Activated gamma-delta T cell (primary cell): ENCODE data around the gene DPP6.

Source experiments
- DNase-seq: peaks from one replicate; lab custom pipeline; 2025; lab: John Stamatoyannopoulos, UW

DPP6 gene

DNA sequence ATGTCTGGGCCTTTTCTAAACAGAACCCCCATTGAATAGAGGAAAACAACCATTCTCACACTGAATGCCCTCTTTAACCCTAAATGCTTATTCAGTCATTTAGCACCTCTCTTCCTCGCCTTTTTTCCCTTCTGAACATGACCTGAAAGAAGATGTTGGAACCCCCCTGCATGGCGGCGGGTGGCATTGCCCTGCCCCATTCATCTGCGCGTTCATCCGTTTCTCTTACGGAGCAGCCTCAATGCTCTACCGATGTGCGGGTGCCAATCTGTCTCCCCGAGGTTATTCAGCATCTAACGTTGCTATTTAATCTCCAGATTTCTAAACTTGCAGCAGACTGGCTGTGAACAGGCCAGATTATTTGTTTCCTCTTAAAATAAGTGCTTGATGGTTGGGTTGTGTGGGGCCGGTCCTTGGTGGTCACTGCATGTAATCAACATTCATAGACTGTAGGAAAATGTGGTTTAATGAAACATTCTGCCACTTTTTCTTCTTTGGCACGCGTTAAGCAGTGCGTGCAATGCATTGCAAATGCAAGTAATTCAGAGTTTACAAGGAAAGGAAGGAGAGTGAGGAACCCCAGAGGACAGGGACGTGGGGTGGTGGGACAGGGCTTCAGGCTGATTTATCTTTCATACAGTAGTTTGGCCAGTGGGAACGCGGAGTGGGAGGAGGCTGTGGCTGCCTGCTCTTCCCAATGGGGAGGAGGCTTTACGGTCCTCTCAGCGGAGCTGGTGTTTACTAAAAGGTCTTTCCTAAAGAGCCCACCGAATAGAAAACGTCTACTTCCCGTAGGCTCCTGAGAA lies 286.7 kb downstream of the DPP6 start:
- no peak for DNase-seq

DNA sequence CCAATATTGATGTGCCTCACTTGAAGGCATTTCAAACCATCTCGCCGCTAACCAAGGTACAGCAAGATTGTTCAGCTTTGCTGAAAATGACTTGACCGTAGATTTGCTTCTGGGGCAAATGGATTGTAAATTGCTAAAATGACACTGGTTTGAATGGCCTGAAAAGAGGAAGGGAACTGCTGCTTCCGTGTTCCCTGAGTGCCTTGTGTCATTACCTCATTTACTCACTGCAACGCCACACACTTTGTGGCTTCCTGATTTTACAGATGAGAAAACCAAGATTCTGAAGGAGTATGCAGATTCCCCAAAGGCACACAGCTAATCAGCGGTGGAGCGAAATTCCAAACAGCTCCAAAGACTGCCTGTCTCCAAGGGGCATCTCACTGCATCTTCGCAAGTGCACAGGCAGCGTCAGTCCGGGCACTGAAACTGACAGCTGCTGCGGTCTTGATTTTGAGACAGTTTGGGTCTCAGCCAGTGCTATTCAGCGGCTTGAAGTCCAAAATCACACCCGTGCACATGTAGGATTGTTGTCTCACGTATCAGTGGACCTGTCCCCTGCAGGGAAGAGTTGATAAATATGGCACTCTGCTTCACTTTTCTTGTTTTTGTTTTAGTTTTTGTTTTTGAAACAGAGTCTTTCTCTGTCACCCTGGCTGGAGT lies 290.9 kb downstream of the DPP6 start:
- no peak for DNase-seq

DNA sequence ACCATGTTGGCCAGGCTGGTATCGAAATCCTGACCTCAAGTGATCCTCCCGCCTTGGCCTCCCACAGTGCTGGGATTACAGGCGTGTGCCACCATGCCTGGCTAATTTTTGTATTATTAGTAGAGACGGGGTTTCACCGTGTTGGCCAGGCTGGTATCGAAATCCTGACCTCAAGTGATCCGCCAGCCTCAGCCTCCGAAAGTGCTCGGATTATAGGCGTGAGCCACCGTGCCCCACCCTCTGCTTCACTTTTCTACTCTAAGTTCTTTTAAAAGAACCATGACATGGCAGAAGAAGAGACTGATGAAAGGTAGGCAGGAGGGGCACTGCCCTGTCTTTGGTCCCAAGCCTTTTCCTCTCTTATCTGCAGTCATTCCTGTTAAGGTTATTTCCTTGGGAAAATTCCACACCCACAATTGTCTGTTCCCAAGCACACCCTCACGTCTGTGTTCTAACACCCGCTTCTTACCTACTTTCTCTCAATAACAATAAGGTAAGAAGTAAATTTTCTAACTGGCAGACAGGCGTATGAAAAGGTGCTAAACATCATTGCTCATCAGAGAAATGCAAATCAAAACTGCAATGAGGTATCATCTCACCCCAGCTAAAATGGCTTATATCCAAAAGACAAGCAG lies 291.7 kb downstream of the DPP6 start:
- no peak for DNase-seq

DNA sequence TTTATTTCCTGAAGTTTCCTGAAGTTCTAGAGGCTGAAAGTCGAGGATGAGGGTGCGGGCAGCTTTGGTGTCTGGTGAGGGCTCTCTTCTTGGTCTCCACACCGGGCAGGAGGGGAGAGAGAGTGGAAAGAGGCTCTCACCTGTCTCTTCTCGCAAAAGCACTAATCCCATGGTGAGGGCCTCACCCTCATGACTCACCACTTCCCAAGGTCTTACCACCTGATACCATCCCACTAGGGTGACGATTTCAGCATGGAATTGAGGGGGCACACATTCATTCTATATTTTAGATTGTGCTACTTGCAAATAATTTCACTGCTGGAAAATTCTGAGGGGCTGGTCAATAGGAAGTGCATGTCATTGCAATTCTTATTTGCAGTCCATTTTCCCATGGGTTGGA lies 292.9 kb downstream of the DPP6 start:
- DNase-seq: no peak

DNA sequence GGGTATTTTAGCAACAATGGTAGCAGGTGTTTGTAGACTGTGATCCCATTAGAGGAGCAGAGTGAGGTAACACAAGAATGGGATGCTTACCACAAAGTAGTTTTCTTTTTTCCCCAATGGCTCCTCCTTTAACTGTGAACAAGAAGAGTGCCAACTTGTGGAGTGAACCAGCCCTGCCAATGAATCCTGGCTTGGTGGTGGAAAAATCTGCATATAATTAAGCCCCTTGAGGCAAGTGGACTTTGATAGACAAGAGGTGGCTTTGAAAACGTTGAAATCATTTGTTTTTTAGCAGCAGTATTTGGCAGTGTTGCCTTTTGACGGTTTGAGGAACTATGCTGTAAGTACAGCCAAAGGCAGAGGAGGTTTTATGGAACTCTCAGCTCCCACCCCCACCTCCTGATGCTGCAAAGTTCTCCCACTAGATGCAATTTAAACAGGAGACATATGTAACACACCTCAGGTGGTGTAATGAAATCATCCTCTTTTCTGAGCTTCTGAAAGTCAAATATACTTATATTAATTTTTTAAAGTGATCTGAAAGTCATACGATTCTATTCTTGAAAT lies 295.6 kb downstream of the DPP6 start:
- DNase-seq: no peak

DNA sequence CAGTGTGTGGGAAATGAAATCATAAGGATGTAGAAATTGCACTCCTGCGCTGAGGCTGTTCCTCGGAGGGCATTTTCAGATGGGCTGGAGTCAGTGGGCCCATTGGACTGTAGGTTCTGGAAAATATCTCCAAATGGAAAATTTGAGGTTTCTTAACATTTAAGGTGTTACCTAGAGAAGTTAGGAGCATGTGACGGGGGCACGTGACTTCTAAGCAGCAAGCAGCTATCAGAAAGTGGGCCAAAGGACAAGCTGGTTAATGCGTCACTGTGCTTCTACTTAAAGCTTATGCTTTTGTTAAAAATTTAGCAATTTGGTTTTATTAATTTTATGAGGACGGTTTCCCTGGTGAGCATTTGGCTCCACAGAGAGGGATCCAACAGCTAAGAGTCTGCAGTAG lies 298.7 kb downstream of the DPP6 start:
- DNase-seq: no peak

DNA sequence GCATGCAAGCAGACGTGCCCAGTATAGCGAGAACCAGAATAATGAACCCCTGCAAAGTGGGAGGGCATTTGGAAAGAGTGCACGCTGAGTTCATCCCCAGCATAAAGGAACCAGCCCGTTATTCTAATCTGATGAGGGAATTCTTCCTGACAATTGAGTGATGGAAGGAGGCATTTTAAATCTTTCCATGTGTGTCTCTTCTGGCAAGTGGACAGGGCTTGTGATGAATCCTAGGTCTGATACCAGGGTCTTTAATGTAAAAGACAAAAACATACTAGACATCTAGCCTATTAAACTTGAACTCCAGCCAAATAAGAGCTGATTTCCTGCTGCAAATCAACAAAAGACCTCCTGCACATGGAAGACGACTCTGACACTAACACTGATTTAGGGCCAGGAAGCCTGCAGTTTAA lies 301.2 kb downstream of the DPP6 start:
- no peak for DNase-seq

DNA sequence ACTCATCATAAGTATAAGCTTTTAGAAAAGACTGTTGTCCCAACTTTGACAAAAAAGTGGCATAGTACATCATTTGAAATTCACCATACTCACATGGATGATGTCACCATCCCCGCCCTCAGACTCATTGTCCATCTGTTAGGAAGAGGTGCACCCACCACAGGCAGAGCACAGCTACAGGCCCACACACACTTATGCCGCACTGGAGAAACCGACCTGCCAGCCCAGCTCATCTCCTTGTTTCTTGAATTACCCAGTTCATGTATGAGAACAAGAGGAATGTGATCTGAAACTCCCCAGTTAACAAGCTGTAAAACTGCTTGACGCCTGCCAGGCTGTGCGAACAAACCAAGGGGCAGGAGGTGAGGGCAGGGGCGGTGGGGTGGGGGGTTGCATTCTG lies 312.0 kb downstream of the DPP6 start:
- DNase-seq: no peak

DNA sequence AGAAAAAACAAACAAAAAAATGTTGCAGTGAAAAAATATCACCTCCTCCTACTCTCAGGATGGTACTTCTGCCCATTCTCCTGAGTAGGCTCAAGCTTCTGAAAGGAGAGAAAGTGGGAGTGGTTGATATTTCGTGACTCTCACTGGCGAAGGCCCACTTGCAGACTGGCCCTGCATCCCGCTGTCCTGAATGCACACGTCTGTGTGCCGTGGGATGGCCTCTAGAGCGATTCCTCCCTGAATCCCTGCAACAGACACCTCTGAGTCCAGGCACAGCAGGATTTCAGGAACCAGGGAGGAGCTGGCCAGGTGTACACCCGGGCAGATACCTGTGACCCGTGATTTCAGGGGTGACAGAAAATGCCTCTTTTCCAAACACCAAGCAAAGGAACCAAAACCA lies 319.2 kb downstream of the DPP6 start:
- no peak for DNase-seq

DNA sequence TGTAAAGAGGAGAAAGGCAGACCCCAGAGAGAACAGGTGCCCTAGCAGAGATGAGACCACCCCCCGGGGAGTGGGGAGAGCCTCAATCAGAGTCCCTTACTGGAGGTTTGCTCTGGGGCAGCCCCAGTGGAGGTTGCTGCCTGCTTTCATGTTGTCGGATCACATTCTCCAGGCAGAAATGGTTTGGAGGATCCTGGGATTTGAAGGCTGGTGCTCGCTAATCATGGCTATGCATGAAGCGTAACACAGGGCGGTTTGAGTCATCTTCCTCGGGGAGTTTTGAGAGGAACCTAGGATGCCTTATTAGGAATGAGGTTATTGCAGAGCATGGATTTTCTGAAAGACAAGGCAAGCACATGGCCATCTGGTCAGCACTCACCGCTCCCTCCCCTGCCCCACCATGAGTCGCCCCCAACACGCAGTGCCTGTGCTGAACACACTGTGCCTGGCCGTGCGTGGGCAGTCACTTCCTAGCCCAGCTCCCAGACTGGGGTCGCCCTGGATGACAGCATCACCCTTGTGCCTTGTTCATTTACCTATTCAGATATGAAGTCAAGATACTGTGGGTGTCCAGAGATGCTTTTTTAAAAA lies 319.9 kb downstream of the DPP6 start:
- DNase-seq: no peak

DNA sequence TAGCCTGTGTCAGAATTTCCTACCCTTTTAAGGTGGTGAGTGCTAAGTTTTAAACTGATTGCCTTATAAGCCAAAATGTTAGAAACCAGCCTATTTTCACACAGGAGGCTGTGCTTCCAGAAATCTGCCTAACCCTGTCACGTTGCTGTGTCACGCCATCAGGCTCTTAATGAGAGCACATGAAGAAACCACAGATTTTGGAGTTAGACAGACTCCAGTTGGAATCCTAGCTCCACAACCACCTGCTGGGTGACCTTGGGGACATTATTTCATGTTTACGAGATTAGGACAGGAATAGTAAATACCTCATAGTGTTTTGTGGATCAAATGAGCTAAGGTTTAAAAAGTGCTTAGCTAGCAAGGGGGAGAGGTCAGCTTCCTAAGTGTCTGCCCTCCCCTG lies 321.8 kb downstream of the DPP6 start:
- no peak for DNase-seq

DNA sequence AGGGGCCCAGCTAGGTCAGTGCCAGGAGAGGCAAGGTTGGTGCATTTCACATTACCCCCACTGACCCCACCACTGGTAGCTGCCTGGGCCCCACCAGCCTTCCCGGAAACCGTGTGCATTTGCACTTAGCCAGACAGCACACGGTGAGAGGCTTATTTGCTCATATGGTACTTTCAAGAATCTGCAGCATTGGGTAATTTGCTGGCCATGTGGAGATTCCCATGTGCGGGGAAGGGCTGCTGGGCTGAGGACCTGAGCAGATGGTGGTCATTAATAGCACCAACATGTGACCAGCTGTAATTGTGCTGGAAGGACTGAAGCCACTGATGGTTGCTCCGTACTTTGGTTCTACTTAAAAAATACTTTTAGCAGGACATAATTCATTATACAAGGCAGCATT lies 323.8 kb downstream of the DPP6 start:
- DNase-seq: no peak

DNA sequence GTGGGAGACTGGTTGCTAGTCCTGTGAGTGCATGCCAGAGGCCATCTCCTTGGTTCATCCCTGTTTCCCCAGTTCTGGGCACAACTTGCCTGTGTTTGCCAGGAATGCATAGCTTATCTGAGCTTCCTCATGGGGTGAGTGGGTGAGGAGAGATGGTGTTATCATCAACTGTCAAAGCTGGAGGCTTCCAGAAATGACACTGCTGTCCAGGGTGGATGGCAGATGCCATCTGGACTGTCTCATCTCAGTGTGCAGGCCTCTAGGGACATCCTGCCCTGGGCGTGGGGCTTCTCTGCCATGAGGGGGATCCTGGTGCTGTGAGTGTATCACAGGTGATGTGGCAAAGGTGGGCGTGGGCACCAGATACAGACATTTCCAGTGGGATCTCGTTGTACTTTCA lies 328.6 kb downstream of the DPP6 start:
- no peak for DNase-seq

DNA sequence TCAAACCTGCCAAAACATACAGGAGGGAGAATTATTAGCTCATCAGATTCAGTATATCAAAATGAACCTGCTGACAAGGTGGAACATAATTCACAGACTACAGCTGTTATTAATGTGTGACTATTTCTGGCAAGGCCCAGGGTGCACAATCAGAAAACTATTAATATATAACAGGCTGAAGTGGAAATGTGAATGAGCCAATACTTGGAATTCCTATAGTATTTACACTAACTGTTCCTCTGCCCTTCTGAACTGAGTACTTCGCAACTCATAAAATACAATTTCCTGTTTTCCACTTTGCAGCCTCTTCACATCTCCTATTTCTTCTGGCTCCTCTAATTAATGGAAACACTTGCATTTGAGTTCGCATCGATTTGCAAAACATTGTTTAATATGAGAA lies 330.8 kb downstream of the DPP6 start:
- DNase-seq: no peak

DNA sequence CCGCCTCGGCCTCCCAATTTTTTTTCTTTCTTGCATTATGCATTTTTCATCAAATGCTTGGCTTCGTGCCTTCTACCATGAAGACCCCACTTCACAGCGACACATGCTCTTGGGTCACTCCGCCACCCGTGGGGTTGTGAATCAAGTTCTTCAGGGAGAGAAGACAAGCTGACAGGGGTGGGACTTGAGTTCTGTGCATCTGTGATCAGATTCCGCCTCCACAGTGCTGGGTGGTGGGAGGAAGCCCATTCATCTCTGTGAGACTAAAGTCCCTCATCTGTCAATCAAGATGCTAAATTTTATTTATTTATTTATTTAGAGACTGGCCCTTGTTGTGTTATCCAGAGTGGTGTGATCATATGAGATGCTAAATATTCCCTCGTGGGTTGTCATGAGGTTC lies 333.0 kb downstream of the DPP6 start:
- no peak for DNase-seq

DNA sequence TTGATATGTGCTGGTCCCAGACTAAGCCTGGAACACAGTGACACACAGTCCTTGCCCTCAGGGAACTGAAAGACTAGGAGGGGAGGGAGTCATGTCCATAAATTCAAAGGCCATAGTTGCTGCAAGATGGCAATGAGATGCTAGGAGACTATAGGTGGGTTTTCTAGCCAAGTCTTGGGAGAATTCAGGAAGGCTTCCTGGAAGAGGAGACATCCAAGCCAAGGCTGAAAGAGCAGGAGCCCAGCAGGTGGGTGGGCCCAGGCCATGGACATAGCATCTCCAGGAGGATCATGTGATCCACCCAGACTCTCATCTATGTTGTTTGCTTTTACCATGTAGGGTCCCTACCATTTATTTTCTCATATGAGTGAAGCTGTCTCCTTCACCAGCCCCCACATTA lies 335.1 kb downstream of the DPP6 start:
- no peak for DNase-seq

DNA sequence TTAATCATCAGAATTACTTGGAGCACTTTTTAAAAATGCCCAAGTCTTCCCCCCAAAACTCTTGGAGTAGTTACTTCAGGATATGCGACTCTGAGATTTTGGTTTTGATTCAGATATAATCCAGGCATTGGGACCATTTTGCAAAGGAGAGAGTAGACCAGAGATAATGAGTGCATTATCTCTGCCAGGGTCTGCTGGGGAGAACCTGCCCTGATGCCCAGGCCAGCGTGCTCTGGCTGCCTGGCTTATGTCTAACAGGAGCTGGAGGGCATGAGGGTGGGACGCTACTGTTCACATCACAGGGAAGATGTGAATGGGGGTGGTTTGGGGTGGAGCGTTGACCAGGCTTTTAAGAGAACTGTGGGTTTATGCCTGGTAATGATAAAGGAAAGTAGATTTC lies 336.2 kb downstream of the DPP6 start:
- DNase-seq: no peak

DNA sequence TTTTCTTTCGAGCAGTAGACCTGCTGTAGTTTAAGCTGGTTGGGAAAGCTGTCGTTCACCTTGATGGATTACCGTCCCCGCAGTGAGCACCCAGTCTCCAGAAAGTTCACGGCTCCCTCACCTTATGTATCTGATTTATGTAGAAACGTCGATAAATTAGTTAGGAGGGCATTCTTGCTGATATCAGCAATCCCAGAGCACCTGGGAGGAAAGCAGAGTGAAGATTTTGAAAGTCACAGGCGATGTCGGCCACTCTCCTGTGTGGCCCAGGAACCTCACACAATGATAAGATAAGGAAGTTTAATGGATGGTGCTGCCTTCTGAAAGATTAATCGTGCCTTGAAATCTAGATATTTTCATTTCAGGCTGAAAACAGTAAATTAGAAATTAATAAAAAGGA lies 336.8 kb downstream of the DPP6 start:
- no peak for DNase-seq

DNA sequence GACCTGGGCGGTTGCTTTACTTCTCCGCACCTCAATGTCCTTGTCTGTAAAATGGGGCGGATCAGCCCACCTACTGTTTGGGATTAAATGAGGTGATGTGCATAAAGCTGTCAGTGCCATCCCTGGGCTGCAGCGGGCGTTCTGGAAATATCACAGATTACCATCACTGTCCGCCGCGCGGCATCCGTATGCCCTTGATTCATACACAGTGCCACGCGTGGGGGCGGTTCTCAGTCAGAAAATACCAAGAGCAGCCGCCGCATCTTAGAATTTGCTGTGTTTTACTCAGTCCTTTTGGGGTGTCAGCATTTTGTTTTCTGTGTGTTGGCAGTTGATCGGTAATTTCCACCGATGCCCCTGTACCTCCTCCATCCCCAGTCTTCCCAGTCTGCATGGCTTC lies 338.8 kb downstream of the DPP6 start:
- no peak for DNase-seq

DNA sequence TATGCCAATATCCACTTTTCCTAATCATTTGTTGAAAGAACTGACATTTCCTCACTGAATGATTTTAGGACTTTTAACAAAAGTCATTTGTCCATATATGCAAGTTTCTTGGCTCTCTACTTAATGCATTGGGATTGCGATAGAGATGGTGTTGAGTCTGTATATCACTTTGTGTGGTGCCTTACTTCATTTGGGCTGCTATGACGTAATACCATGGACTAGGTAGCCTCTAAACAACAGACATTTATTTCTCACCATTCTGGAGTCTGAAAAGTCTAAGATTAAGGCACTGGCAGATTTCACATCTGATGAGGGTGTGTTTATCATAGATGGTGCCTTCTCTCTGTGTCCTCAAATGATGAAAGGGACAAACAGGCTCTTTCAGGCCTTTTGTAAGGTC lies 342.6 kb downstream of the DPP6 start:
- DNase-seq: no peak

DNA sequence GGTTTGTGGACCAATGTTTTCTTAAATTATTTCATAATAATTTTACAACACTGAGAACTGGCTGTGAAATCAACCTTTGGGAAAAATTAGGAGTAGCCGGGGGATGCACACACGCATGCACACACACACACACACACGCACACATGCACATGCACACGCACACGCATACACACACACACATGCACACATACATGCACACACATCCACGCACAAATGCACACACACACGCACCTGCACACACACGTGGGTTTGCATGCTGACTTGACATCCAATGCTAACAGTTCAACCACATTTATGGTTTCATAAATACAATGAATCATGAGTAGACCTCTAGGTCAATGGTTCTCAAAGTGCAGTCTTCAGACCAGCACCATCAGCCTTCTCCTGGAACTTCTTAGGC lies 354.1 kb downstream of the DPP6 start:
- DNase-seq: no peak

DNA sequence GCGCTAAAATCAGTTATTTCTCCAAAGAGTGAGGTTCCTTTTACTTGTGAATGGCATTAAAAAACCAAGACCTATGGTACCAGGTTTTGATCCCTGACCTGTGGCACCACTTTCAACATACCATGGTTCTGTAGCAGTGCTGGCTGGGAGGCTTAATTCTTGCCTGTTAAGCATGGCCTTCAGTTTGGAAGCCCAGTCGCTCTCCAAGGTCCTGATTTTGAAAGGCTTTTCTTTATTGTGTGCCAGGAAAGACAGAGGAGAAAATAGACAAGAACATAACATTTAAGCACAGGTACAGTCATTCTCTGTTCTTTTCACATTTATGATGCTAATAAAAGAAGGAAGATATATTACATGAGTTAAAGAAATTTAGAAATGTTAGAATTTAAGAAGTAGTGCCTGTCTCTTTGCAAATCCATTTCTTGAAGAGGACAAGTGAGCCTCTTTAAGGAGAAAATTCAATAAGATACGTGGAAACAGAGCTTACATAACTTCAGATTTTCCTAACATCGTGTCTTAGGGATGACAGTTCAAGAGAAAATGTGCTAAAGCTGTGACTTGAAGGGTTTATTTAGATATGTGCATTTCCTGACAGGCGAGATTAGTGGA lies 357.6 kb downstream of the DPP6 start:
- no peak for DNase-seq
